Pancreas (tissue), 10 donors: ENCODE data around the gene TSPAN9. TPM values are rescaled to one million over a fixed set of nuclear protein-coding genes. Genes with fewer than 3 reads are reported as not detected.

Source experiments
- ATAC-seq, 4 donors: fragments of 200-7000 bp; cut with Tn5 transposase; one replicate each; pipeline versions ENCODE4 v1.8.0 to v1.9.1; 2020; ENCODE audit warnings: mild to moderate bottlenecking in 4 of 4, moderate library complexity in 4 of 4
- DNase-seq, 6 donors: peaks; one replicate each; pipeline ENCODE4 v3.0.0-alpha.2; 2020
- FAIRE-seq: peaks from 2 replicates; lab custom pipeline; 2012; peaks lifted over from hg19 to GRCh38; lab: Jason Lieb, UNC
- H3K27ac ChIP-seq, 4 donors: fragments of 200-600 bp; sonication (generic); 1 replicate in 3 of 4; 2 replicates in 1 of 4; pipeline versions ENCODE4 v1.5.0 to v1.8.0; 2020
- H3K27me3 ChIP-seq, 4 donors: fragments of 200-600 bp; one replicate each; pipeline ENCODE4 v1.8.0; 2021
- H3K36me3 ChIP-seq, 3 donors: fragments of 200-600 bp; sonication (generic) in 1 of 3; one replicate each; pipeline versions ENCODE4 v1.5.0 to v1.8.0; 2020 to 2021
- H3K4me1 ChIP-seq, 3 donors: fragments of 200-600 bp; one replicate each; pipeline ENCODE4 v1.8.0; 2021
- H3K4me3 ChIP-seq, 4 donors: fragments of 200-600 bp; sonication (generic) in 2 of 4; one replicate each; pipeline versions ENCODE4 v1.5.0 to v1.8.0; 2020 to 2021
- H3K9me3 ChIP-seq, 4 donors: fragments of 200-600 bp; one replicate each; pipeline ENCODE4 v1.8.0; 2021
- WGBS, 2 donors: extraction: QIAGEN DNeasy Blood & Tissue Kit; methylation state at CpG; one replicate each; pipeline ENCODE4 v1.1.7; 2013; 5-methylcytosine and 5-hydroxymethylcytosine counted together
- intact Hi-C, 3 donors: fragments of 100-400 bp; cut with DNase I; formaldehyde crosslinking; loops; one replicate each; pipeline versions ENCODE4 v1.11.1 to v1.14.2; 2022
- polyA plus RNA-seq, 2 donors: library from polyadenylated mRNA; stranded (reverse); fragments of 200-250 nt; gene quantifications; one replicate each; pipeline ENCODE4 v1.2.3, GENCODE V29; 2013
- total RNA-seq, 6 donors: library from RNA; stranded (reverse); fragmentation: NEBNext Ultra II Directional in 4 of 6; extraction: Animal tissue kit (Norgen Biotek cat#: 25700) in 4 of 6; gene quantifications; one replicate each; pipeline versions ENCODE4 v1.2.1 to v1.2.4, GENCODE V29; 2021 to 2023
- TF ChIP-seq, protein P1 (sequence below), 4 donors: fragments of 200-600 bp; sonication (generic) in 3 of 4; IDR thresholded peaks; one replicate each; pipeline versions ENCODE4 v1.5.0 to v1.8.0; 2021; ENCODE audit warnings: antibody characterized with exemption in 4 of 4
- donor health status: healthy with polysubstance abuse.
- donor health status: DM: no; HTN: no; CAD: no; lungs with moderate emphysema.
- donor health status: DM: no; HTN: no; CAD: no.
- donor health status: control.
- donor health status: control.
- donor health status: Bipolar disorder and iron deficiency.
- donor health status: DM: yes; HTN: yes; CAD: no.
- donor health status: DM: no; HTN: no; CAD: no.
- donor health status: DM: no; HTN: no; CAD: no.
- donor health status: DM: yes; HTN: yes; CAD: no.

TSPAN9 gene
- total and polyA plus RNA-seq, 8 donors = 7.8 to 19.5 (median 13.0) TPM

DNA sequence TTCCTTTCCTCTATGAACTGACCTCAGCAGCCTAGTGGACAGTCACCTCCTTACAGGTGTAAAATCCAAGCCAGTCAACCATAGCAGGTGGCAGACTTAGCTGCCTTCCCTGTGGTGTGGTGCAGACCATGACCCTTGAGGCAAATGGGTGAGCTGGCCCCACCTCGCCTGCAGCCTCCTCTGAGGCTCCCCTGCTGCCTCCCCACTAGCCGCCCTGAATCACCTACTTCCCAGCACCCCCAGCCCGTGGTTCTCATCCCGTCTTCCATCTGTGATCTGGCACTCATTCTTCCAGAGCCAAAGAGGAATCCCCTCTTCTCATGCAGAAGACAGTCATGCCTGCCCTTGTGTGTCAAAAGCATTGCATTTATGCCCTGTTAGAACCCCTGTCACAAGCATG is 34.4 kb upstream of the TSPAN9 start:
- no peak for ATAC-seq
- H3K27ac ChIP-seq = no peak overlapping the region
- WGBS, 2 donors = 88% methylated on average over 4 of the region's 4 CpGs
- DNase-seq = no peak
- no peak overlapping the region for H3K4me3 ChIP-seq
- no peak for FAIRE-seq
- H3K4me1 ChIP-seq = peaks cover 0 to 7% (median 0%) of the 10 kb centered on the region in 3 donors
- H3K9me3 ChIP-seq = no peaks in the 10 kb centered on the region
- TF ChIP-seq, protein P1, sequence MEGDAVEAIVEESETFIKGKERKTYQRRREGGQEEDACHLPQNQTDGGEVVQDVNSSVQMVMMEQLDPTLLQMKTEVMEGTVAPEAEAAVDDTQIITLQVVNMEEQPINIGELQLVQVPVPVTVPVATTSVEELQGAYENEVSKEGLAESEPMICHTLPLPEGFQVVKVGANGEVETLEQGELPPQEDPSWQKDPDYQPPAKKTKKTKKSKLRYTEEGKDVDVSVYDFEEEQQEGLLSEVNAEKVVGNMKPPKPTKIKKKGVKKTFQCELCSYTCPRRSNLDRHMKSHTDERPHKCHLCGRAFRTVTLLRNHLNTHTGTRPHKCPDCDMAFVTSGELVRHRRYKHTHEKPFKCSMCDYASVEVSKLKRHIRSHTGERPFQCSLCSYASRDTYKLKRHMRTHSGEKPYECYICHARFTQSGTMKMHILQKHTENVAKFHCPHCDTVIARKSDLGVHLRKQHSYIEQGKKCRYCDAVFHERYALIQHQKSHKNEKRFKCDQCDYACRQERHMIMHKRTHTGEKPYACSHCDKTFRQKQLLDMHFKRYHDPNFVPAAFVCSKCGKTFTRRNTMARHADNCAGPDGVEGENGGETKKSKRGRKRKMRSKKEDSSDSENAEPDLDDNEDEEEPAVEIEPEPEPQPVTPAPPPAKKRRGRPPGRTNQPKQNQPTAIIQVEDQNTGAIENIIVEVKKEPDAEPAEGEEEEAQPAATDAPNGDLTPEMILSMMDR (IDR thresholded peaks at IDR 0.05) = no peak
- intact Hi-C loops = no loop called here
- H3K36me3 ChIP-seq = peaks cover 0 to 18% (median 0%) of the 10 kb centered on the region in 3 donors
- no peaks in the 10 kb centered on the region for H3K27me3 ChIP-seq

DNA sequence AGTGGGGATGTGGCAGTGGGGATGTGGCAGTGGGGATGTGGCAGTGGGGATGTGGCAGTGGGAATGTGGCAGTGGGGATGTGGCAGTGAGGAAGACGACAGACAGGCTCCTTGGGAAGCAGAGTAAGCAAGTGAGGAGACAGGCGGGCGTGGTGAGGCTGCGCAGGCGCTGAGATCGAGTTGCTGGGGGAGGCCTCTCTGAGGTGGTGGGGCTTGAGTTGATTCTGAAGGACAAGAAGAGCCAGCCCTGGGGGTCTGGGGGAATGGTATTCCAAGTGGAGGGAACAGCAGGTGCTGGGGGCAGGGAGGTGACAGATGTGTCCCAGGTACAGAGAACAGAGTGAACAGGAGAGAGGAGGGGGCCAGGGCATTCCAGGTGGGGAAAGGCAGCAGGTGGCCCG is 33.8 kb upstream of the TSPAN9 start:
- Histone ChIP-seq H3K4me3 (no peak overlapping the region), H3K9me3 (no peaks in the 10 kb centered on the region), H3K4me1 (peaks cover 0 to 7% (median 0%) of the 10 kb centered on the region in 3 donors), H3K27me3 (no peaks in the 10 kb centered on the region), H3K36me3 (peaks cover 0 to 12% (median 0%) of the 10 kb centered on the region in 3 donors), H3K27ac (no peak overlapping the region)
- ATAC-seq (no peak), FAIRE-seq (no peak), DNase-seq (no peak)
- intact Hi-C loops = no loop called here
- TF ChIP-seq, protein P1 (IDR thresholded peaks at IDR 0.05) = no peak
- 90% methylated on average over 7 of the region's 7 CpGs for WGBS, 2 donors

DNA sequence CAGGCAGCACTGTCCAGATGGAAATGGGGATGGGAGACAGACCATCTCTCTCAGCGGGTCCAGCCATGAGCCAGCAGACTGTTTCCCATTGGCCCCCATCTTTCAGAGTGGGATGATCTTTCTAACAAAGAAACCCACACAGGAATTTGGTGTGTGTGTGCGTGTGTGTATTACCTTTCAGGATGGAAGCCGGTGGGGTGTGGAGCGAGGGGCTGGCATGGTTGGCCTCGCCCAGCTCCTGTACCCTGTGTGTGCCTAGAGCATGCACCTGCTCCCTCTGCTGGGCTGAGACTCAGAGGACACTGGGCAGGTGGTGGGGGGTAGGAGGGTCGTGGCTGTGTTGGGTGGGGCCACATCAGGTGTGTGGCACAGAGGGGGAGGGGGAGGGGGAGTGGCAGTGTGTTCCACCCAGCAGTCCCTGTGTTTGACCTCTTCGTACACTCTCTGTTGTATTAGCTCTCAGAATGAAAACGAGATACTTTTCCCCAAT is 33.0 kb upstream of the TSPAN9 start:
- no peak for FAIRE-seq
- Histone ChIP-seq H3K4me1 (peaks cover 0 to 7% (median 0%) of the 10 kb centered on the region in 3 donors), H3K36me3 (peaks cover 0 to 4% (median 0%) of the 10 kb centered on the region in 3 donors), H3K27me3 (no peaks in the 10 kb centered on the region), H3K9me3 (no peaks in the 10 kb centered on the region), H3K4me3 (no peak overlapping the region), H3K27ac (no peak overlapping the region)
- TF ChIP-seq, protein P1 (IDR thresholded peaks at IDR 0.05) = no peak
- intact Hi-C loops = no loop called here
- DNase-seq = no peak
- whole genome bisulfite sequencing, 2 donors = 73 to 77% methylated on average over 8 of the region's 8 CpGs
- no peak for ATAC-seq

DNA sequence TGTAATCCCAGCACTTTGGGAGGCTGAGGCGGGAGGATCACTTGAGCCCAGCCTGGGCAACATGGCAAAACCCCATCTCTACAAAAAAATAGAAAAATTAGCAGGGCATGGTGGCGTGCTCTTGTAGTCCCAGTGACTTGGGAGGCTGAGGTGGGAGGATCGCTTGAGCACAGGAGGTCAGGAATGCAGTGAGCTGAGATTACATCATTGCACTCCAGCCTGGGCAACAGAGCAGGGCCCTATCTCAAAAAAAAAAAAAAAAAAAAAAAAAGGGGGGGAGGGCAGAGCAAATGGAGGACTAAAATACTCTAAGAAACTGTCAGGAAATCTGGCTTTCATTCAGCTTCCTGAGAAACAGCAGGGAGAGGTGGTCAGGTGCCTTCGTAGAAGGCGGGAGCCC is 31.7 kb upstream of the TSPAN9 start:
- ATAC-seq (no peak), DNase-seq (no peak), FAIRE-seq (no peak)
- intact Hi-C loops = no loop called here
- TF ChIP-seq, protein P1 (IDR thresholded peaks at IDR 0.05) = no peak
- H3K4me3 ChIP-seq = no peak overlapping the region
- no peaks in the 10 kb centered on the region for H3K36me3 ChIP-seq
- H3K27me3 ChIP-seq = no peaks in the 10 kb centered on the region
- H3K9me3 ChIP-seq = no peaks in the 10 kb centered on the region
- no peak overlapping the region for H3K27ac ChIP-seq
- peaks cover 0 to 7% (median 0%) of the 10 kb centered on the region in 3 donors for H3K4me1 ChIP-seq
- WGBS, 2 donors = 93 to 95% methylated on average over 5 of the region's 5 CpGs

DNA sequence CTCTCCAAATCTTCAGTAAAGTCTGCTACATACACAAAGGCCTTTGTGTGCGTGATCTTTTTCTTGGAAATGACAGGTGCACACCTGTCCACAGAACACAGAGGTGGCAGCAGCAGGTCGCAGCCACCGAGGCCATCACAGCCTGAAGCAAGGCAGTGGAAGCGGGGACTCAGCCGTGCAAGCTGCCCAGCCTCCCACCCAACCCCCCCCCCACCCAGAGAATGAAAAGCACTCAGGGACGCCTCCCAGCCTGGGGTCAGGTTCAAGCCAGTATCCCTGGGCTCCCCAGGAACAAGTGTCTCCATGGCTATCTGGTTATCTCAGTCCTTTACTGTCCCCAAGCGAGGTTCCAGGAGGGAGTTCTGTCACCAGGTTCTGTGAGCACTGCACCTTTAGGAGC is 31.2 kb upstream of the TSPAN9 start:
- H3K36me3 ChIP-seq = no peaks in the 10 kb centered on the region
- no peak for ATAC-seq
- intact Hi-C loops = no loop called here
- H3K4me1 ChIP-seq = peaks cover 0 to 7% (median 0%) of the 10 kb centered on the region in 3 donors
- TF ChIP-seq, protein P1 (IDR thresholded peaks at IDR 0.05) = no peak
- no peak for FAIRE-seq
- H3K27ac ChIP-seq = no peak overlapping the region
- 66 to 70% methylated on average over 7 of the region's 7 CpGs for WGBS, 2 donors
- H3K4me3 ChIP-seq = no peak overlapping the region
- no peak for DNase-seq
- H3K9me3 ChIP-seq = no peaks in the 10 kb centered on the region
- H3K27me3 ChIP-seq = no peaks in the 10 kb centered on the region
